H1 (cell line): ENCODE data around the gene AMPH. TPM values are rescaled to one million over a fixed set of nuclear protein-coding genes. Genes with fewer than 3 reads are reported as not detected.

Source experiments
- CTCF ChIA-PET: fragments of 300-600 bp; sonication (Branson Sonifier 250); formaldehyde crosslinking; loops from one replicate; lab custom pipeline; 2021; ENCODE audit not compliant: partially characterized antibody; lab: Charles Lee
- POLR2A ChIA-PET: fragments of 300-600 bp; sonication (Branson Sonifier 250); formaldehyde crosslinking; loops from one replicate; lab custom pipeline; 2021; ENCODE audit warnings: inconsistent platforms; ENCODE audit not compliant: partially characterized antibody; lab: Charles Lee
- DNase-seq, 2 experiments: peaks; one replicate each; pipeline versions ENCODE4 v3.0.0 to v3.0.0-alpha.2; 2010 to 2022; ENCODE audit warnings: low spot score in 2 of 2, low read depth in 1 of 2, mixed read lengths in 1 of 2
- FAIRE-seq: peaks from 2 replicates; lab custom pipeline; 2011; peaks lifted over from hg19 to GRCh38; lab: Jason Lieb, UNC
- H2AFZ ChIP-seq: 2 replicates; pipeline ENCODE4 v1.8.1; 2012; ENCODE audit warnings: low read length, inconsistent platforms
- H2AK5ac ChIP-seq: 2 replicates; pipeline ENCODE4 v1.6.1; 2013; ENCODE audit warnings: low read depth, low read length
- H2BK120ac ChIP-seq: replicated peaks from 2 replicates; pipeline ENCODE3; 2013; ENCODE audit warnings: low read depth, low read length, inconsistent platforms
- H2BK12ac ChIP-seq: 2 replicates; pipeline ENCODE4 v1.6.1; 2013; ENCODE audit warnings: low read depth, low read length
- H2BK15ac ChIP-seq: 2 replicates; pipeline ENCODE4 v1.6.1; 2013; ENCODE audit warnings: low read length
- H2BK20ac ChIP-seq: 2 replicates; pipeline ENCODE4 v1.6.1; 2013; ENCODE audit warnings: low read length
- H2BK5ac ChIP-seq: 2 replicates; pipeline ENCODE4 v1.6.1; 2013; ENCODE audit warnings: low read depth, low read length
- H3K14ac ChIP-seq: 2 replicates; pipeline ENCODE4 v1.6.1; 2013; ENCODE audit warnings: inconsistent platforms; ENCODE audit not compliant: insufficient read length
- H3K18ac ChIP-seq: 2 replicates; pipeline ENCODE4 v1.6.1; 2013; ENCODE audit warnings: low read length; ENCODE audit errors: extremely low read depth
- H3K23ac ChIP-seq: 2 replicates; pipeline ENCODE4 v1.6.1; 2013; ENCODE audit warnings: inconsistent platforms; ENCODE audit not compliant: insufficient read length
- H3K23me2 ChIP-seq: 2 replicates; pipeline ENCODE4 v1.6.1; 2013; ENCODE audit warnings: low read depth, low read length
- H3K27ac ChIP-seq: 2 replicates; pipeline ENCODE4 v1.6.1; 2011; ENCODE audit warnings: low read depth, low read length, inconsistent platforms
- H3K27me3 ChIP-seq, 4 experiments: replicated peaks in 1 of 4; 1 replicate in 1 of 4; 2 replicates in 3 of 4; pipeline versions ENCODE4 v1.6.1 to v1.8.1; 2011 to 2013; ENCODE audit warnings: low read length in 3 of 4, mild to moderate bottlenecking in 3 of 4, inconsistent platforms in 2 of 4, mixed read lengths in 2 of 4, moderate library complexity in 1 of 4; ENCODE audit not compliant: control insufficient read depth in 3 of 4, insufficient read depth in 3 of 4; ENCODE audit errors: extremely low read depth in 1 of 4
- H3K36me3 ChIP-seq, 4 experiments: 2 replicates each; pipeline versions ENCODE4 v1.6.1 to v1.8.1; 2011 to 2013; ENCODE audit warnings: mild to moderate bottlenecking in 4 of 4, low read length in 3 of 4, moderate library complexity in 2 of 4, control low read depth in 1 of 4, inconsistent platforms in 1 of 4; ENCODE audit not compliant: insufficient read depth in 4 of 4, control insufficient read depth in 2 of 4
- H3K4ac ChIP-seq: replicated peaks from 2 replicates; pipeline ENCODE3; 2013; ENCODE audit warnings: low read length, low read depth, mixed read lengths, inconsistent platforms; ENCODE audit not compliant: insufficient read length
- H3K4me1 ChIP-seq, 4 experiments: replicated peaks in 1 of 4; 1 replicate in 1 of 4; 2 replicates in 3 of 4; pipeline versions ENCODE4 v1.6.1 to v1.8.1; 2011 to 2013; ENCODE audit warnings: low read length in 3 of 4, inconsistent platforms in 2 of 4, mixed read lengths in 1 of 4; ENCODE audit not compliant: insufficient read depth in 4 of 4, control insufficient read depth in 3 of 4
- H3K4me2 ChIP-seq, 2 experiments: 2 replicates each; pipeline versions ENCODE4 v1.6.1 to v1.8.1; 2011 to 2013; ENCODE audit warnings: low read depth in 2 of 2, low read length in 2 of 2, control low read depth in 1 of 2, inconsistent platforms in 1 of 2, mild to moderate bottlenecking in 1 of 2; ENCODE audit not compliant: insufficient read depth in 1 of 2
- H3K4me3 ChIP-seq, 4 experiments: fragments of 200-600, 300-600 bp in 1 of 4; sonication (generic), shearing (Covaris generic), sonication (Bioruptor Twin) in 1 of 4; 2 replicates each; pipeline versions ENCODE4 v1.5.1 to v1.8.1; 2011 to 2016; ENCODE audit warnings: low read length in 4 of 4, low read depth in 3 of 4, control low read depth in 2 of 4, inconsistent platforms in 2 of 4, mild to moderate bottlenecking in 2 of 4, mixed read lengths in 1 of 4, moderate library complexity in 1 of 4; ENCODE audit not compliant: insufficient read depth in 2 of 4; ENCODE audit errors: extremely low read depth in 1 of 4
- H3K56ac ChIP-seq: replicated peaks from 2 replicates; pipeline ENCODE3; 2013; ENCODE audit warnings: low read depth, mild to moderate bottlenecking, mixed read lengths, low read length, inconsistent platforms; ENCODE audit not compliant: insufficient read length
- H3K79me1 ChIP-seq: 2 replicates; pipeline ENCODE4 v1.6.1; 2013; ENCODE audit warnings: low read depth, low read length, control low read depth
- H3K79me2 ChIP-seq, 2 experiments: 2 replicates each; pipeline versions ENCODE4 v1.6.1 to v1.8.1; 2012 to 2013; ENCODE audit warnings: low read length in 2 of 2, mild to moderate bottlenecking in 2 of 2, inconsistent platforms in 1 of 2; ENCODE audit not compliant: insufficient read depth in 2 of 2, control insufficient read depth in 1 of 2
- H3K9ac ChIP-seq, 4 experiments: replicated peaks in 1 of 4; 1 replicate in 1 of 4; 2 replicates in 3 of 4; pipeline versions ENCODE4 v1.6.1 to v1.8.1; 2011 to 2013; ENCODE audit warnings: low read depth in 3 of 4, low read length in 3 of 4, control low read depth in 2 of 4, mild to moderate bottlenecking in 2 of 4, moderate library complexity in 2 of 4, inconsistent platforms in 1 of 4; ENCODE audit errors: extremely low read depth in 1 of 4
- H3K9me3 ChIP-seq, 2 experiments: 2 replicates each; pipeline versions ENCODE4 v1.6.1 to v1.8.1; 2012 to 2013; ENCODE audit warnings: mild to moderate bottlenecking in 2 of 2, moderate library complexity in 2 of 2, control low read depth in 1 of 2, inconsistent platforms in 1 of 2, low read depth in 1 of 2, low read length in 1 of 2, mixed read lengths in 1 of 2; ENCODE audit not compliant: insufficient read depth in 2 of 2
- H4K20me1 ChIP-seq, 2 experiments: replicated peaks in 1 of 2; 2 replicates each; pipeline versions ENCODE3 to v1.8.1; 2011 to 2013; ENCODE audit warnings: inconsistent platforms in 2 of 2, low read length in 2 of 2, mild to moderate bottlenecking in 1 of 2; ENCODE audit not compliant: insufficient read depth in 2 of 2, control insufficient read depth in 1 of 2
- H4K5ac ChIP-seq: 2 replicates; pipeline ENCODE4 v1.6.1; 2013; ENCODE audit warnings: low read length, low read depth, mixed read lengths, inconsistent platforms; ENCODE audit not compliant: insufficient read length
- H4K8ac ChIP-seq: 2 replicates; pipeline ENCODE4 v1.8.0; 2013; ENCODE audit warnings: mild to moderate bottlenecking, moderate library complexity, low read length, inconsistent platforms; ENCODE audit not compliant: insufficient read depth; ENCODE audit errors: extremely low read depth
- H4K91ac ChIP-seq: replicated peaks from 2 replicates; pipeline ENCODE3; 2013; ENCODE audit warnings: low read length, mixed read lengths, inconsistent platforms; ENCODE audit not compliant: insufficient read length
- ASH2L ChIP-seq: fragments of 200-600, 300-600 bp; sonication (generic); IDR thresholded peaks from one replicate; pipeline ENCODE4 v1.7.1; 2017; ENCODE audit warnings: low read length
- JUN ChIP-seq: IDR thresholded peaks from 2 replicates; pipeline ENCODE4 v1.6.1; 2011; ENCODE audit warnings: low read depth, mild to moderate bottlenecking, improper control_type of control experiment, low read length
- SP1 ChIP-seq: IDR thresholded peaks from 2 replicates; pipeline ENCODE4 v1.6.1; 2011; ENCODE audit warnings: low read depth, low read length
- SP2 ChIP-seq: IDR thresholded peaks from 2 replicates; pipeline ENCODE4 v1.6.1; 2012; ENCODE audit warnings: mild to moderate bottlenecking, low read length, inconsistent platforms
- WGBS, 2 experiments: shearing (Covaris generic) in 1 of 2; methylation state at CpG; one replicate each; pipeline versions ENCODE4 v1.1.6 to v1.1.7; 2013 to 2015; ENCODE audit warnings: low lambda C conversion rate in 2 of 2, mixed read lengths in 2 of 2, inconsistent platforms in 1 of 2, low coverage in 1 of 2, missing lambda C conversion rate in 1 of 2; ENCODE audit not compliant: insufficient replicate concordance in 2 of 2, insufficient coverage in 1 of 2, insufficient read length in 1 of 2; ENCODE audit errors: extremely low coverage in 1 of 2, missing lambda C conversion rate in 1 of 2; 5-methylcytosine and 5-hydroxymethylcytosine counted together
- polyA plus RNA-seq, 7 experiments: library from polyadenylated mRNA; depleted of rRNA in 3 of 7; stranded (reverse) in 5 of 7; unstranded in 2 of 7; fragments of >200 nt in 5 of 7; fragments of 200-250 nt in 2 of 7; gene quantifications; 1 replicate in 5 of 7; 2 replicates in 1 of 7; 4 replicates in 1 of 7; pipeline versions ENCODE4 v1.2.1 to v1.2.3, GENCODE V29; 2011 to 2013; ENCODE audit warnings: missing spikeins in 2 of 7, mixed read lengths in 2 of 7
- total RNA-seq: library from RNA; stranded (reverse); fragmentation: NEBNext Ultra II Directional; extraction: Animal tissue kit (Norgen Biotek cat#: 25700); gene quantifications from 2 replicates; pipeline ENCODE4 v1.2.1, GENCODE V29; 2021

AMPH gene
- total and polyA plus RNA-seq, 2 of the 8 experiments (the other 6 are each of a cell fraction or from before 2014, with no cell fraction given) = 7.3 to 12.2 TPM

DNA sequence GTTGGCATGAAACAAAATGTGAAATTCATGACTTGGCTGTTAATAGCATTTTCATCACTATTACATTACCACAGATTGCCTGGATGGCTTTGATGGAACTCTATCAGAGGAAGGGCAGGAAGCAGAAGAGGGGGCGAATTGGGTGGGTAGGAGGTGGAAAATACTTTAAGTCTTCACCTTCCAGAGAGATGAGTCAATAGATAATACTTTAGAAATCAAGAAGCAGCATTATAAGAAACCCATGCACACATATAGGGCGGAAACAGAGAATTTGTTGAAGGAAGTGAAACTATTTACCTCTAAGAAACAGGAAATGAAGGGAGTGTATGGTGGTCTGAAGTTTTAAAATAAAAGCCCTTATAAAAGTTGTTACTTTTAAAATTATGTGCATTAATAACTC, 205.7 kb downstream of the AMPH start:
- no peak overlapping the region for H3K27ac ChIP-seq
- CTCF ChIA-PET = interaction anchor here (0.9 to 1.5 kb wide), 6 partner anchors 8 to 51 kb away, joined by 3 to 6 read pairs (median 4); no protein-coding TSS in a partner anchor
- no peak overlapping the region for H4K5ac ChIP-seq
- H2BK20ac ChIP-seq = no peak overlapping the region
- H4K20me1 ChIP-seq = no peaks in the 10 kb centered on the region
- no peak overlapping the region for H3K56ac ChIP-seq
- no peaks in the 10 kb centered on the region for H3K9me3 ChIP-seq
- no peaks in the 10 kb centered on the region for H3K4me1 ChIP-seq
- H3K14ac ChIP-seq = no peak overlapping the region
- no peaks in the 10 kb centered on the region for H3K79me2 ChIP-seq
- TF ChIP-seq SP2 (no peak), JUN (no peak), ASH2L (no peak), SP1 (no peak)
- H4K91ac ChIP-seq = no peak overlapping the region
- H2BK120ac ChIP-seq = no peak overlapping the region
- no peaks in the 10 kb centered on the region for H3K36me3 ChIP-seq
- H2AK5ac ChIP-seq = no peak overlapping the region
- H3K27me3 ChIP-seq = no peaks in the 10 kb centered on the region
- H2AFZ ChIP-seq = no peak overlapping the region
- no peak overlapping the region for H3K18ac ChIP-seq
- no peak overlapping the region for H2BK12ac ChIP-seq
- DNase-seq (no peak), FAIRE-seq (no peak)
- no peak overlapping the region for H2BK5ac ChIP-seq
- no peak overlapping the region for H3K4me2 ChIP-seq
- no peak overlapping the region for H3K4ac ChIP-seq
- no peaks in the 10 kb centered on the region for H3K79me1 ChIP-seq
- no peak overlapping the region for H3K23ac ChIP-seq
- no peak overlapping the region for H4K8ac ChIP-seq
- POLR2A ChIA-PET = no interaction called here
- no peak overlapping the region for H3K9ac ChIP-seq
- no peaks in the 10 kb centered on the region for H3K23me2 ChIP-seq
- 87% methylated on average over 2 of the region's 2 CpGs; no CpG with 5 or more reads in 1 of the 2 experiments for WGBS, 2 experiments
- no peak overlapping the region for H2BK15ac ChIP-seq
- H3K4me3 ChIP-seq = no peak overlapping the region
